HCT116 (cell line): Measurements from ENCODE around the gene TPR. TPM values are rescaled to one million over a fixed set of nuclear protein-coding genes. Genes with fewer than 3 reads are reported as not detected.

Experiments
- ATAC-seq: fragments of 200-7000 bp; cut with Tn5 transposase; 2 replicates; pipeline ENCODE4 v1.9.1; 2020; ENCODE audit warnings: mild to moderate bottlenecking, moderate library complexity
- BruUV-seq: library from RNA; stranded (reverse); fragments of 400-500 nt; replicated peaks from 2 replicates; lab custom pipeline; 2021; lab: Mats Ljungman, UMichigan
- CTCF ChIA-PET: fragments of 300-600 bp; sonication (Branson Sonifier 250); formaldehyde crosslinking; loops from one replicate; lab custom pipeline; 2021; ENCODE audit warnings: antibody characterized with exemption; lab: Charles Lee
- POLR2A ChIA-PET: fragments of 300-600, 350-600 bp; sonication (Branson Sonifier 250); formaldehyde crosslinking; loops from one replicate; lab custom pipeline; 2021; ENCODE audit warnings: antibody characterized with exemption; lab: Charles Lee
- RAD21 ChIA-PET, 2 experiments: fragments of 300-600 bp; sonication (Branson Sonifier 250); formaldehyde crosslinking; loops; one replicate each; lab custom pipeline; 2023; ENCODE audit warnings: low total read pairs in 2 of 2; ENCODE audit not compliant: uncharacterized antibody in 2 of 2, unreplicated experiment in 2 of 2, low non-redundant PET in 1 of 2; lab: Charles Lee
- DNase-seq: peaks from one replicate; pipeline ENCODE4 v3.0.0-alpha.2; 2010; ENCODE audit warnings: low read depth, low spot score
- H2AFZ ChIP-seq: fragments of 200-600 bp; shearing (Covaris generic), sonication (generic); 2 replicates; pipeline ENCODE4 v1.6.1; 2017; ENCODE audit warnings: low read depth, mixed run types, mixed read lengths, antibody characterized with exemption, low read length; ENCODE audit not compliant: poor library complexity, severe bottlenecking
- H3K27ac ChIP-seq: 2 replicates; pipeline ENCODE4 v1.5.1; 2012; ENCODE audit warnings: low read depth, low read length
- H3K27me3 ChIP-seq: fragments of 200-600 bp; sonication (generic); 2 replicates; pipeline ENCODE4 v1.6.1; 2016; ENCODE audit warnings: mixed run types, low read length, mixed read lengths; ENCODE audit not compliant: insufficient read depth
- H3K36me3 ChIP-seq, 2 experiments: fragments of 200-500 bp in 1 of 2; fragments of 200-600 bp in 1 of 2; sonication (Bioruptor generic) in 1 of 2; sonication (generic) in 1 of 2; 2 replicates each; pipeline versions ENCODE4 v1.5.1 to v1.6.1; 2014 to 2016; ENCODE audit warnings: low read length in 2 of 2, inconsistent platforms in 1 of 2, mixed read lengths in 1 of 2, mixed run types in 1 of 2; ENCODE audit not compliant: insufficient read depth in 2 of 2, control insufficient read depth in 1 of 2
- H3K4me1 ChIP-seq, 2 experiments: fragments of 200-600 bp in 1 of 2; sonication (generic) in 1 of 2; 2 replicates each; pipeline versions ENCODE4 v1.5.1 to v1.6.1; 2012 to 2017; ENCODE audit warnings: low read length in 2 of 2, inconsistent platforms in 1 of 2, mild to moderate bottlenecking in 1 of 2, mixed read lengths in 1 of 2, mixed run types in 1 of 2, moderate library complexity in 1 of 2; ENCODE audit not compliant: insufficient read depth in 2 of 2, control insufficient read depth in 1 of 2
- H3K4me2 ChIP-seq: fragments of 200-600 bp; sonication (generic); 2 replicates; pipeline ENCODE4 v1.6.1; 2017; ENCODE audit warnings: mixed run types, low read length, mixed read lengths
- H3K4me3 ChIP-seq, 2 experiments: fragments of 200-600 bp in 1 of 2; sonication (generic) in 1 of 2; replicated peaks in 1 of 2; 2 replicates each; pipeline ENCODE4 v1.5.1; 2011 to 2016; ENCODE audit warnings: low read length in 2 of 2, control low read depth in 1 of 2, low read depth in 1 of 2, mild to moderate bottlenecking in 1 of 2, mixed read lengths in 1 of 2, mixed run types in 1 of 2
- H3K79me2 ChIP-seq: fragments of 200-600 bp; sonication (generic); 2 replicates; pipeline ENCODE4 v1.6.1; 2017; ENCODE audit warnings: mild to moderate bottlenecking, mixed run types, low read length, moderate library complexity, mixed read lengths; ENCODE audit not compliant: insufficient read depth
- H3K9ac ChIP-seq: fragments of 200-600 bp; sonication (generic); 2 replicates; pipeline ENCODE4 v1.6.1; 2016; ENCODE audit warnings: low read length, mixed read lengths
- H3K9me2 ChIP-seq: fragments of 200-600 bp; sonication (generic), shearing (Covaris generic); 2 replicates; pipeline ENCODE4 v1.6.1; 2017; ENCODE audit warnings: mixed run types, mild to moderate bottlenecking, moderate library complexity; ENCODE audit not compliant: insufficient read depth
- H3K9me3 ChIP-seq, 2 experiments: fragments of 200-500 bp in 1 of 2; fragments of 200-600 bp in 1 of 2; sonication (Bioruptor generic) in 1 of 2; sonication (generic) in 1 of 2; 2 replicates each; pipeline ENCODE4 v1.6.1; 2014 to 2017; ENCODE audit warnings: low read length in 2 of 2, mixed read lengths in 2 of 2, inconsistent platforms in 1 of 2, low read depth in 1 of 2, mild to moderate bottlenecking in 1 of 2, mixed run types in 1 of 2, moderate library complexity in 1 of 2; ENCODE audit not compliant: control insufficient read depth in 1 of 2, insufficient read depth in 1 of 2
- H4K20me1 ChIP-seq: fragments of 200-600 bp; sonication (generic), shearing (Covaris generic); 2 replicates; pipeline ENCODE4 v1.6.1; 2017; ENCODE audit warnings: mixed run types, mild to moderate bottlenecking, moderate library complexity; ENCODE audit not compliant: insufficient read depth
- ATF3 ChIP-seq: IDR thresholded peaks from 2 replicates; pipeline ENCODE4 v1.6.1; 2012
- CBX3 ChIP-seq: IDR thresholded peaks from 2 replicates; pipeline ENCODE4 v1.6.1; 2012; ENCODE audit warnings: low read depth
- CEBPB ChIP-seq: IDR thresholded peaks from 2 replicates; pipeline ENCODE4 v1.6.1; 2012; ENCODE audit warnings: low read depth
- CTCF ChIP-seq, 3 experiments: fragments of 200-600 bp in 1 of 3; sonication (generic) in 1 of 3; IDR thresholded peaks in 2 of 3; conservative IDR thresholded peaks in 1 of 3; 2 replicates each; pipeline ENCODE4 v1.5.1; 2012 to 2017; ENCODE audit warnings: low read depth in 2 of 3, low read length in 2 of 3, antibody characterized with exemption in 1 of 3, borderline replicate concordance in 1 of 3, control low read depth in 1 of 3, mild to moderate bottlenecking in 1 of 3, mixed read lengths in 1 of 3, mixed run types in 1 of 3, moderate library complexity in 1 of 3; ENCODE audit not compliant: insufficient read depth in 1 of 3
- EGR1 ChIP-seq: IDR thresholded peaks from 2 replicates; pipeline ENCODE4 v1.6.1; 2012; ENCODE audit warnings: low read depth
- ELF1 ChIP-seq: IDR thresholded peaks from 2 replicates; pipeline ENCODE4 v1.6.1; 2012; ENCODE audit warnings: low read depth, borderline replicate concordance
- EZH2 ChIP-seq: fragments of 200-600 bp; sonication (generic); IDR thresholded peaks from 2 replicates; pipeline ENCODE4 v1.6.1; 2017; ENCODE audit warnings: antibody characterized with exemption, mixed run types
- EZH2phosphoT487 ChIP-seq: fragments of 200-600 bp; IDR thresholded peaks from 2 replicates; pipeline ENCODE4 v1.6.1; 2018; ENCODE audit warnings: antibody characterized with exemption, borderline replicate concordance
- FOSL1 ChIP-seq: IDR thresholded peaks from 2 replicates; pipeline ENCODE4 v1.6.1; 2012; ENCODE audit warnings: low read depth
- JUND ChIP-seq: IDR thresholded peaks from 2 replicates; pipeline ENCODE4 v1.6.1; 2012
- POLR2A ChIP-seq: IDR thresholded peaks from 2 replicates; pipeline ENCODE4 v1.7.0; 2011; ENCODE audit warnings: borderline replicate concordance; ENCODE audit not compliant: insufficient read depth, insufficient read length; ENCODE audit errors: extremely low read depth
- POLR2AphosphoS5 ChIP-seq: IDR thresholded peaks from 2 replicates; pipeline ENCODE4 v1.6.1; 2011; ENCODE audit warnings: mild to moderate bottlenecking, low read depth, low read length, moderate library complexity
- REST ChIP-seq: IDR thresholded peaks from 2 replicates; pipeline ENCODE4 v1.6.1; 2012; ENCODE audit warnings: low read depth
- SIN3A ChIP-seq: IDR thresholded peaks from 2 replicates; pipeline ENCODE4 v1.6.1; 2012; ENCODE audit warnings: low read depth
- SP1 ChIP-seq: IDR thresholded peaks from 2 replicates; pipeline ENCODE4 v1.6.1; 2012; ENCODE audit warnings: low read depth
- SRF ChIP-seq: IDR thresholded peaks from 2 replicates; pipeline ENCODE4 v1.6.1; 2012; ENCODE audit warnings: low read depth
- TCF7L2 ChIP-seq: IDR thresholded peaks from 2 replicates; pipeline ENCODE4 v1.7.0; 2011; ENCODE audit warnings: borderline replicate concordance, inconsistent platforms; ENCODE audit not compliant: insufficient read depth, insufficient read length; ENCODE audit errors: extremely low read depth
- ZFX ChIP-seq: fragments of 450-650 bp; IDR thresholded peaks from 2 replicates; pipeline ENCODE4 v1.6.1; 2017
- ZNF274 ChIP-seq: fragments of 200-500 bp; sonication (Bioruptor generic); IDR thresholded peaks from 2 replicates; pipeline ENCODE4 v1.6.1; 2014; ENCODE audit warnings: mild to moderate bottlenecking, low read depth, low read length, inconsistent platforms
- intact Hi-C: fragments of 100-400 bp; cut with micrococcal nuclease; formaldehyde crosslinking; loops from 2 replicates; pipeline ENCODE4 v1.10.0; 2022
- total RNA-seq: library from RNA; stranded (reverse); gene quantifications from one replicate; pipeline ENCODE4 v1.2.1, GENCODE V29; 2021; ENCODE audit not compliant: unreplicated experiment
- TF ChIP-seq, protein P1 (sequence below): IDR thresholded peaks from 2 replicates; pipeline ENCODE4 v1.6.1; 2012

TPR gene
- total RNA-seq, 1 experiment from 2014 or later, result 131 TPM

DNA sequence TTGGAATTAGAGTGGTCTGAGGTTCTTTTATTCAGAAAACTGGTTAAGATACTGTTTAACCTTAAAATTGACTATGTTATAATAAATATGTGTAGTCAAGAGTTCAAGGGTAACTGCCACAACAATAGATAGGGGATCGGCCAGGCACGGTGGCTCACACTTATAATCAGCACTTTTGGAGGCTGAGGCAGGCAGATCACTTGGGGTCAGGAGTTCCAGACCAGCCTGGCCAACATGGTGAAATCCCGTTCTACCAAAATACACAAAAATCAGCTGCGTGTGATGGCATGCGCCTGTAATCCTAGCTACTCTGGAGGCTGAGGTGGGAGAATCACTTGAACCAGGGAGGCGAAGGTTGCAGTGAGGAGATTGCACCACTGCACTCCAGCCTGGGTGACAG is 46.4 kb upstream of the TPR start:
- Histone ChIP-seq H3K36me3 (peaks cover 7 to 10% of the 10 kb centered on the region in 2 experiments; a peak in 2 of 4 replicates), H3K27me3 (no peaks in the 10 kb centered on the region), H3K27ac (no peak overlapping the region), H3K4me1 (no peaks in the 10 kb centered on the region), H3K9me2 (no peaks in the 10 kb centered on the region), H2AFZ (no peak overlapping the region), H3K4me3 (no peak overlapping the region), H3K79me2 (no peaks in the 10 kb centered on the region), H3K9ac (no peak overlapping the region), H4K20me1 (no peaks in the 10 kb centered on the region), H3K9me3 (no peaks in the 10 kb centered on the region), H3K4me2 (no peak overlapping the region)
- no TSS peak for BruUV-seq
- ATAC-seq, result no peak
- ChIA-PET RAD21 (no interaction called here), CTCF (no interaction called here), POLR2A (no interaction called here)
- intact Hi-C loops, result no loop called here
- TF ChIP-seq SRF, result no peak
- no peak for TF ChIP-seq ATF3
- TF ChIP-seq CTCF (IDR thresholded peaks at IDR 0.05 in 2 of 3, conservative IDR thresholded peaks at IDR 0.05 in 1 of 3; ENCODE audit: borderline replicate concordance in 1 of 3, insufficient read depth in 1 of 3, low read depth in 2 of 3, low read length in 2 of 3), result no peak
- no peak for TF ChIP-seq CBX3
- TF ChIP-seq REST, result no peak
- no peak for TF ChIP-seq EZH2
- TF ChIP-seq SP1, result no peak
- TF ChIP-seq ELF1, result no peak
- no peak for TF ChIP-seq FOSL1
- no peak for TF ChIP-seq ZFX
- no peak for TF ChIP-seq POLR2A
- TF ChIP-seq CEBPB, result no peak
- no peak for TF ChIP-seq POLR2AphosphoS5
- no peak for TF ChIP-seq SIN3A
- TF ChIP-seq EZH2phosphoT487, result no peak
- TF ChIP-seq, protein P1, sequence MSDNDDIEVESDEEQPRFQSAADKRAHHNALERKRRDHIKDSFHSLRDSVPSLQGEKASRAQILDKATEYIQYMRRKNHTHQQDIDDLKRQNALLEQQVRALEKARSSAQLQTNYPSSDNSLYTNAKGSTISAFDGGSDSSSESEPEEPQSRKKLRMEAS, result no peak
- TF ChIP-seq EGR1, result no peak
- no peak for TF ChIP-seq TCF7L2
- no peak for TF ChIP-seq JUND
- TF ChIP-seq ZNF274, result no peak
- no peak for DNase-seq
